Progenitor cell of endocrine pancreas (in vitro differentiated cells): ENCODE data around the gene KIF5B. TPM values are rescaled to one million over a fixed set of nuclear protein-coding genes. Genes with fewer than 3 reads are reported as not detected.
A peak's percentile ranks its signal among the peaks of the same experiment; 100 is the strongest.
"Not testable (repeated sequence)": the region's sequence is repeated elsewhere in the genome, so short reads cannot be mapped to it uniquely, and the experiment has no call there.

ENCODE experiments used
- DNase-seq: peaks from one replicate; pipeline ENCODE4 v3.0.0; 2021; ENCODE audit warnings: low spot score; ENCODE audit not compliant: unreplicated experiment
- H3K27ac Mint-ChIP-seq: 2 replicates; pipeline ENCODE4 v1.8.0; 2021; ENCODE audit warnings: mild to moderate bottlenecking, moderate library complexity, mixed read lengths
- H3K27me3 Mint-ChIP-seq: 2 replicates; pipeline ENCODE4 v1.8.0; 2021; ENCODE audit warnings: mixed read lengths
- H3K36me3 Mint-ChIP-seq: 2 replicates; pipeline ENCODE4 v1.8.0; 2022; ENCODE audit warnings: mixed read lengths; ENCODE audit not compliant: insufficient read depth
- H3K4me1 Mint-ChIP-seq: 2 replicates; pipeline ENCODE4 v1.8.0; 2021; ENCODE audit warnings: low read depth, mixed read lengths
- H3K4me3 Mint-ChIP-seq: 2 replicates; pipeline ENCODE4 v1.8.0; 2021; ENCODE audit warnings: low read depth, mild to moderate bottlenecking, moderate library complexity, mixed read lengths
- H3K9me3 Mint-ChIP-seq: 2 replicates; pipeline ENCODE4 v1.8.0; 2021; ENCODE audit warnings: low read depth, mixed read lengths
- total RNA-seq: library from RNA; stranded (reverse); gene quantifications from 2 replicates; pipeline ENCODE4 v1.2.1, GENCODE V29; 2021
- TF ChIP-seq, protein P1 (sequence below): fragments of 200-600 bp; sonication (generic); IDR thresholded peaks from one replicate; pipeline ENCODE4 v1.5.0; 2021; ENCODE audit warnings: antibody characterized with exemption, mild to moderate bottlenecking; ENCODE audit not compliant: unreplicated experiment

KIF5B gene
- total RNA-seq, 1 donor from 2014 or later, result 111 TPM

DNA sequence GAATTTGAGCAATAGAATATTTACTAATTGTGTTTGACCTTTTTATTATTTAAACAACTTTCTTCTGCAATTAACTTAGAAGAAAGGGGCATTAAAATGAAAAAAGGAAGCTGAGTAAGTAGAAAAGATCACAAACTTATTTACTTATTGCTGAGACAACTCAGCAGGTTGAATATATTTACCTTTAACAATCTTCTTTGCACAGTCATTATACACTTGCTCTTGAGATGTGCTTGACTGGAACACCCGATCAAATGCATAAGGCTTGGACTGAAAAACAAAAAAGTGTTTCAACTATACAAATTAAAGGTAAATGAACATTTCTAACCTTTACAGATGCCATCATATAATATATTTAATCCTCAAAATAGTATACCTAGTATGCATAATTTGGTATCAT is 7.9 kb downstream of the KIF5B start:
- Mint-ChIP-seq H3K36me3 (peaks cover 29% of the 10 kb centered on the region), H3K4me3 (no peak overlapping the region), H3K9me3 (no peaks in the 10 kb centered on the region), H3K27me3 (no peaks in the 10 kb centered on the region), H3K4me1 (peaks cover 41% of the 10 kb centered on the region), H3K27ac (no peak overlapping the region)
- TF ChIP-seq, protein P1, sequence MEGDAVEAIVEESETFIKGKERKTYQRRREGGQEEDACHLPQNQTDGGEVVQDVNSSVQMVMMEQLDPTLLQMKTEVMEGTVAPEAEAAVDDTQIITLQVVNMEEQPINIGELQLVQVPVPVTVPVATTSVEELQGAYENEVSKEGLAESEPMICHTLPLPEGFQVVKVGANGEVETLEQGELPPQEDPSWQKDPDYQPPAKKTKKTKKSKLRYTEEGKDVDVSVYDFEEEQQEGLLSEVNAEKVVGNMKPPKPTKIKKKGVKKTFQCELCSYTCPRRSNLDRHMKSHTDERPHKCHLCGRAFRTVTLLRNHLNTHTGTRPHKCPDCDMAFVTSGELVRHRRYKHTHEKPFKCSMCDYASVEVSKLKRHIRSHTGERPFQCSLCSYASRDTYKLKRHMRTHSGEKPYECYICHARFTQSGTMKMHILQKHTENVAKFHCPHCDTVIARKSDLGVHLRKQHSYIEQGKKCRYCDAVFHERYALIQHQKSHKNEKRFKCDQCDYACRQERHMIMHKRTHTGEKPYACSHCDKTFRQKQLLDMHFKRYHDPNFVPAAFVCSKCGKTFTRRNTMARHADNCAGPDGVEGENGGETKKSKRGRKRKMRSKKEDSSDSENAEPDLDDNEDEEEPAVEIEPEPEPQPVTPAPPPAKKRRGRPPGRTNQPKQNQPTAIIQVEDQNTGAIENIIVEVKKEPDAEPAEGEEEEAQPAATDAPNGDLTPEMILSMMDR, result no peak
- DNase-seq, result no peak

DNA sequence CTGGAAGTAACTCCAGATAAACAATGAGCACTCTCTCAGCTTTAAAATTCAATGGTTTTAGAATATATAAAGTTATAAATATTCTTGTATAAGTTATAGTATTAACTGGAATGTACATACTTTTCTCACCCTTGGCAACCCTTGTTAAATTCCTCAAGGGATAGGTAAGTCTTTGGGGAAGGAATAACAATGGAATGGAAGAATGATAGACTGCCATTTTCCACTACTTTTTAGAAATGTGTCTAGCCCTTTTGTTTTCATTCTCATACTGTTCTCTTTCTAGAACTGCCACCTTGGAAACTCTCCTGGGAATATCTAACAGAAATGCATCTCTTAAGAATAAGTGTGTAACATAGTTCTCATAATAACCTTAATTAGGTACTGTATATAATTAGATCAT is 8.3 kb downstream of the KIF5B start:
- no peak for DNase-seq
- TF ChIP-seq, protein P1, result no peak
- peaks cover 37% of the 10 kb centered on the region for H3K4me1 Mint-ChIP-seq
- no peaks in the 10 kb centered on the region for H3K27me3 Mint-ChIP-seq
- H3K27ac Mint-ChIP-seq, result no peak overlapping the region
- no peak overlapping the region for H3K4me3 Mint-ChIP-seq
- no peaks in the 10 kb centered on the region for H3K9me3 Mint-ChIP-seq
- H3K36me3 Mint-ChIP-seq, result peaks cover 29% of the 10 kb centered on the region

DNA sequence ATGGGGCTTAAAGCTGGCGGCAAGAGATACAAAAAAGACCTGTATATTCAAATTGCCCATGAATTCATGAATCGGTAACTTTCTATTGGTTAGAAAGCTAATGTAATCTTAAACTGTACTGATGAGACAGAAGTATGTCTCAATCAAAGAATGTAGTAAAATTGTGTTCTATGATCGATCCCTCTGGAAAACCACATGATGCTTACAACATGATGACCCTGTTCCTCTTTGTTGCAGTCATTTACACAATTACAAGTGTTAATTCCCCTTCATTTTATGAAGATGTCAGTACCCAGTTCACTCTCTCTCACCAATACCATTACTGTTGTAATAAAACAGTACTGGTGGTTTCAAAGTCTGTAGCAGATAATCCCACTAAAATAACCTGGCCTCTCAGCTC is 10.1 kb downstream of the KIF5B start:
- Mint-ChIP-seq H3K4me3 (no peak overlapping the region), H3K36me3 (peaks cover 31% of the 10 kb centered on the region), H3K9me3 (no peaks in the 10 kb centered on the region), H3K4me1 (peaks cover 28% of the 10 kb centered on the region), H3K27ac (no peak overlapping the region), H3K27me3 (no peaks in the 10 kb centered on the region)
- DNase-seq, result no peak
- TF ChIP-seq, protein P1, result no peak

DNA sequence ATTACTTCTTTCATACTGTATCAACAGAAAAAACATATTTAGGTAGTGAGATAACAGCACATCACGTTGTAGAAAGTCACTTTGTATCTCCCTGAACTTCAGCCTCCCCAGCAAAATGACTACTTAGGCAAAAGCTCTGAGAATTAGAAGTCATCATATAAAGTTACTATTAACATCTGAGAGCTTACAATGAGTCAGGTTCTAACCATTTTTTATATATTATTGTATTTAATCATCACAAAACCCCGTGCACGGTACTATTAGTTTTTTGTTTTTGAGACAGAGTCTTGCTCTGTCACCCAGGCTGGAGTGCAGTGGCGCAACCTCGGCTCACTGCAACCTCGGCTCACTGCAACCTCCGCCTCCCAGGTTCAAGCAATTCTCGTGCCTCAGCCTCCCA is 13.5 kb downstream of the KIF5B start:
- not testable (repeated sequence) for DNase-seq, H3K27me3 Mint-ChIP-seq, H3K4me3 Mint-ChIP-seq, H3K4me1 Mint-ChIP-seq, H3K9me3 Mint-ChIP-seq
- Mint-ChIP-seq H3K27ac (peak overlapping the region; percentile 73), H3K36me3 (peaks cover 32% of the 10 kb centered on the region)

DNA sequence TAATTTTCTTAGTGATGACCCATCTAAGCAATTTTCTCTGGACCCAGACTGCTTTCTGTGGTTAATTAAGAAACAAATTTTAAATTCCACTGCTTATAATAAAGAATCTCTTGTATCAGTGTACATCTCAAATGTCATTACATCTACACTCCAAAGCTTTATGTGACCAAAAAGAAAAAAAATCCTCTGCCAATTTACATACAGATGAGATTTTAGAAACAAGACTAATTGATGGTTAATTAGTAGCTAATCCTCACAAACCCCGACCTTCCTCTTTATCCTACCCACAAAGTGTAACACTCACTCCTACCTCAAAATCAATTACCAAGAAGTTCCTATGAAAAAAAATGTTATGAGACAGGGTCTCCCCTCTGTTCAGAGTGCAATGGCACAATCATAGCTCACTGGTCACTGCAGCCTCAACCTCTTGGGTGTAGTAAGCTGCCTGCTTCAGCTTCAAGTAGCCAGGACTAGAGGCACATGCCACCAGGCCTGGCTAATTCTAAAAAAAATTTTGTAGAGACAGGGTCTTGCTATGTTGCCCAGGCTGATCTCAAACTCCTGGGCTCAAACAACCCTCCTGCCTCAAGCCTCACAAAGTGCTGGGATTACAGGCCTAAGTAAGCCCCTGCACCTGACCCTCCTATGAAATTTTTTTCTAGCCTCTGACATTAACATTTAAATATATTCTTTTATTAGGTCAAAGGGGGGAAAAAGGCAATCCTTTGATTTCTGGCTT is 14.8 kb downstream of the KIF5B start:
- TF ChIP-seq, protein P1, result no peak
- H3K4me1 Mint-ChIP-seq, result peaks cover 7% of the 10 kb centered on the region
- no peaks in the 10 kb centered on the region for H3K9me3 Mint-ChIP-seq
- no peak overlapping the region for H3K4me3 Mint-ChIP-seq
- no peaks in the 10 kb centered on the region for H3K27me3 Mint-ChIP-seq
- DNase-seq, result no peak
- H3K27ac Mint-ChIP-seq, result peak overlapping the region; percentile 0
- peaks cover 26% of the 10 kb centered on the region for H3K36me3 Mint-ChIP-seq

DNA sequence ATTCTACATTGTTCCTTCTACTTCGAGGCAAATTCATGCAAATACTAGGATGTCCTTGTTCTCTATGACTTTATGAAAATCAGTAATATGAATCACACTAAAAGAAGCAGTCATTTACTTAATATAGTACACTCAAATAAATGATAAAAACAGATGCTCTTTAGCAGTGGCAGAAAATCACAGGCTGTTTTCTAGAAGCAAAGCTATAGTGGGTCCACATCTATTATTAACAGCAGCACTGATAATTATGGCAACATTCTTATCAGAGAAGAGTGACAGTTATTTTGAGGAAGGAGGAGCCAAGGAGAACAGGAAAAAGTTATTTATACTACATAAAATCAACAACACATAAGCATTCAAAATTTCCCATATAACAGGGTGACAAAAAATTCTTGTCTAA is 16.5 kb downstream of the KIF5B start:
- Mint-ChIP-seq H3K9me3 (no peaks in the 10 kb centered on the region), H3K4me1 (peaks cover 7% of the 10 kb centered on the region), H3K4me3 (no peak overlapping the region), H3K36me3 (peaks cover 27% of the 10 kb centered on the region), H3K27me3 (no peaks in the 10 kb centered on the region), H3K27ac (peak overlapping the region; percentile 24)
- no peak for DNase-seq
- TF ChIP-seq, protein P1, result no peak
